Breast epithelium (tissue), 3 donors: ENCODE results near the gene MBIP.

Experiments used
- CTCF ChIP-seq, 3 donors: fragments of 450-650 bp; IDR thresholded peaks; one replicate each; pipeline ENCODE4 v1.5.1; 2016 to 2017; ENCODE audit warnings: antibody characterized with exemption in 3 of 3, mild to moderate bottlenecking in 3 of 3, moderate library complexity in 3 of 3
- POLR2A ChIP-seq: fragments of 450-650 bp; IDR thresholded peaks from one replicate; pipeline ENCODE4 v1.6.1; 2016; ENCODE audit warnings: antibody characterized with exemption, mild to moderate bottlenecking, moderate library complexity
- POLR2AphosphoS5 ChIP-seq, 3 donors: sonication (generic); formaldehyde crosslinking; IDR thresholded peaks; one replicate each; pipeline ENCODE4 v1.6.1; 2017; ENCODE audit warnings: antibody characterized with exemption in 3 of 3

- TF ChIP-seq CTCF (IDR thresholded peaks at IDR 0.05) = no peak
- TF ChIP-seq POLR2AphosphoS5 (IDR thresholded peaks at IDR 0.05) = no peak
- TF ChIP-seq POLR2A = no peak
These were observed 43.3 kb upstream of the MBIP start for GRCh38 chr14:36363704-36364103.
